OCI-LY1 (cell line): ENCODE data around the gene MARCKSL1.

ENCODE experiments used
- CTCF ChIP-seq: fragments of 200-600 bp; sonication (generic), shearing (Covaris generic); IDR thresholded peaks from 2 replicates; pipeline ENCODE4 v1.5.1; 2017; ENCODE audit warnings: mild to moderate bottlenecking, antibody characterized with exemption, low read length, moderate library complexity, mixed read lengths
- EZH2 ChIP-seq: fragments of 200-600 bp; sonication (generic), shearing (Covaris generic); IDR thresholded peaks from 2 replicates; pipeline ENCODE4 v1.8.0; 2017; ENCODE audit warnings: borderline replicate concordance, mixed run types, mild to moderate bottlenecking, antibody characterized with exemption, low read length, moderate library complexity, mixed read lengths

DNA sequence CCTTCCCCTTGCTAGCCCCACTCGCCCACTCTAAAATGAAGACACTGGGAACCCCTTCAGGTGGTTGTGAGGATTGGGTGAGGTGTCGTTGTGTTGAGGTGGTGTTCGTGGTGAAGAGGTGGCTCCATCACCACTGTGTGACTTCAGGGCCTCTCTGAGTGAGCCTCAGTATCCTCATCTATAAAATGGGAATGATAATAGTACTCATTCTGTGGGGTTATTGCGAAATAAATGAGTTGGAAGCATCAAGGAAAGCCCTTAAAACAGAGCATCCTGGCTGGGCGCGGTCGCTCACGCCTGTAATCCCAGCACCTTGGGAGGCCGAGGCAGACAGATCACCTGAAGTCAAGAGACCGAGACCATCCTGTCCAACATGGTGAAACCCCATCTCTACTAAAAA, 6.7 kb upstream of the MARCKSL1 start:
- TF ChIP-seq CTCF (no peak), EZH2 (no peak)
